Erythroblast (primary cell): ENCODE results near the gene PIGO.

ENCODE experiments used
- GATA1 ChIP-seq: IDR thresholded peaks from 2 replicates; pipeline ENCODE4 v1.6.1; 2011; ENCODE audit warnings: low read depth, mild to moderate bottlenecking, control low read depth, low read length, moderate library complexity
- POLR2A ChIP-seq: IDR thresholded peaks from 2 replicates; pipeline ENCODE4 v1.6.1; 2011; ENCODE audit warnings: mild to moderate bottlenecking, low read length

- TF ChIP-seq POLR2A (no peak), GATA1 (no peak)
Observed at GRCh38 chr9:35116539-35116897, 20.1 kb upstream of the PIGO start.
